WERI-Rb-1 (cell line): ENCODE measurements around the gene PSMF1.

Experiments
- DNase-seq: peaks from one replicate; pipeline ENCODE4 v3.0.0-alpha.2; 2020
- H3K27ac ChIP-seq: fragments of 250-450 bp; sonication (Bioruptor Pico); 2 replicates; pipeline ENCODE4 v1.5.1; 2020; ENCODE audit warnings: mild to moderate bottlenecking, moderate library complexity
- H3K27me3 ChIP-seq: fragments of 250-450 bp; sonication (Bioruptor Pico); 2 replicates; pipeline ENCODE4 v1.5.1; 2021; ENCODE audit warnings: mild to moderate bottlenecking, low read depth, moderate library complexity; ENCODE audit not compliant: insufficient read depth, severe bottlenecking
- H3K36me3 ChIP-seq: fragments of 250-450 bp; sonication (Bioruptor Pico); 2 replicates; pipeline ENCODE4 v1.5.1; 2020; ENCODE audit warnings: mild to moderate bottlenecking, moderate library complexity
- H3K4me3 ChIP-seq: 2 replicates; pipeline ENCODE4 v1.5.1; 2011; ENCODE audit warnings: low read depth, mild to moderate bottlenecking, control low read depth, low read length
- H3K9me3 ChIP-seq: fragments of 250-450 bp; sonication (Bioruptor Pico); 2 replicates; pipeline ENCODE4 v1.5.1; 2021; ENCODE audit warnings: mild to moderate bottlenecking, moderate library complexity; ENCODE audit not compliant: severe bottlenecking
- CTCF ChIP-seq: IDR thresholded peaks from 2 replicates; pipeline ENCODE4 v1.5.1; 2011; ENCODE audit warnings: low read depth, mild to moderate bottlenecking, control low read depth, inconsistent platforms, low read length

The PSMF1 gene

GRCh38 chr20:1196634-1197033 lies 78.2 kb downstream of the PSMF1 start:
- DNase-seq, result no peak
- no peak overlapping the region for H3K4me3 ChIP-seq
- no peaks in the 10 kb centered on the region for H3K36me3 ChIP-seq
- no peak for TF ChIP-seq CTCF
- no peaks in the 10 kb centered on the region for H3K9me3 ChIP-seq
- H3K27me3 ChIP-seq, result no peaks in the 10 kb centered on the region
- no peak overlapping the region for H3K27ac ChIP-seq

- no peaks in the 10 kb centered on the region for H3K9me3 ChIP-seq
- H3K27me3 ChIP-seq, result no peaks in the 10 kb centered on the region
- DNase-seq, result no peak
- no peak for TF ChIP-seq CTCF
- no peaks in the 10 kb centered on the region for H3K36me3 ChIP-seq
- no peak overlapping the region for H3K27ac ChIP-seq
- no peak overlapping the region for H3K4me3 ChIP-seq
Observed at GRCh38 chr20:1197801-1198200, 79.4 kb downstream of the PSMF1 start.

GRCh38 chr20:1198751-1199150 lies 80.3 kb downstream of the PSMF1 start:
- no peak for TF ChIP-seq CTCF
- DNase-seq, result no peak
- H3K27me3 ChIP-seq, result no peaks in the 10 kb centered on the region
- H3K36me3 ChIP-seq, result no peaks in the 10 kb centered on the region
- no peak overlapping the region for H3K27ac ChIP-seq
- H3K4me3 ChIP-seq, result no peak overlapping the region
- no peaks in the 10 kb centered on the region for H3K9me3 ChIP-seq

GRCh38 chr20:1199212-1199873 lies 80.9 kb downstream of the PSMF1 start:
- no peak for DNase-seq
- no peak for TF ChIP-seq CTCF
- no peaks in the 10 kb centered on the region for H3K9me3 ChIP-seq

GRCh38 chr20:1199964-1200363 lies 81.6 kb downstream of the PSMF1 start:
- no peaks in the 10 kb centered on the region for H3K27me3 ChIP-seq

More at GRCh38 chr20:1199212-1199873, 80.9 kb downstream of the PSMF1 start:
- Histone ChIP-seq H3K36me3 (no peaks in the 10 kb centered on the region), H3K27me3 (no peaks in the 10 kb centered on the region), H3K4me3 (no peak overlapping the region), H3K27ac (no peak overlapping the region)

More at GRCh38 chr20:1199964-1200363, 81.6 kb downstream of the PSMF1 start:
- TF ChIP-seq CTCF, result no peak
- DNase-seq, result no peak
- no peak overlapping the region for H3K27ac ChIP-seq
- H3K4me3 ChIP-seq, result no peak overlapping the region
- no peaks in the 10 kb centered on the region for H3K9me3 ChIP-seq
- H3K36me3 ChIP-seq, result no peaks in the 10 kb centered on the region
